HepG2 (cell line): ENCODE results near the gene LRRC3. TPM values are rescaled to one million over a fixed set of nuclear protein-coding genes. Genes with fewer than 3 reads are reported as not detected.
A peak's percentile ranks its signal among the peaks of the same experiment; 100 is the strongest.

Experiments used
- ARHGAP35 ChIP-seq: sonication (generic); formaldehyde crosslinking; IDR thresholded peaks from 2 replicates; pipeline ENCODE4 v1.9.0; 2022; ENCODE audit warnings: mild to moderate bottlenecking, inconsistent platforms, moderate library complexity, missing genetic modification reagents, borderline replicate concordance
- CAMTA2 ChIP-seq: sonication (generic); formaldehyde crosslinking; IDR thresholded peaks from 2 replicates; pipeline ENCODE4 v1.4.0; 2020; ENCODE audit warnings: mild to moderate bottlenecking, missing genetic modification reagents, borderline replicate concordance
- CHCHD3 ChIP-seq: sonication (generic); formaldehyde crosslinking; IDR thresholded peaks from 2 replicates; pipeline ENCODE4 v1.8.0; 2022; ENCODE audit warnings: mild to moderate bottlenecking, missing genetic modification reagents, moderate library complexity
- DPF2 ChIP-seq: sonication (generic); formaldehyde crosslinking; IDR thresholded peaks from 2 replicates; pipeline ENCODE4 v1.4.0; 2020; ENCODE audit warnings: mild to moderate bottlenecking, low read depth, missing genetic modification reagents, borderline replicate concordance
- ELF1 ChIP-seq: sonication (generic); formaldehyde crosslinking; IDR thresholded peaks from 2 replicates; pipeline ENCODE4 v1.4.0; 2020; ENCODE audit warnings: missing genetic modification reagents
- GTF2F1 ChIP-seq: fragments of 150-350 bp; IDR thresholded peaks from 2 replicates; pipeline ENCODE4 v1.6.1; 2014; ENCODE audit warnings: low read length
- HDAC2 ChIP-seq: sonication (generic); formaldehyde crosslinking; IDR thresholded peaks from 2 replicates; pipeline ENCODE4 v1.4.0; 2020; ENCODE audit warnings: missing genetic modification reagents
- HOXA3 ChIP-seq: sonication (generic); formaldehyde crosslinking; IDR thresholded peaks from 2 replicates; pipeline ENCODE4 v1.5.0; 2020; ENCODE audit warnings: missing genetic modification reagents
- MTA3 ChIP-seq: sonication (generic); formaldehyde crosslinking; IDR thresholded peaks from 2 replicates; pipeline ENCODE4 v1.4.0; 2020; ENCODE audit warnings: missing genetic modification reagents
- NFE2 ChIP-seq: sonication (generic); formaldehyde crosslinking; IDR thresholded peaks from 2 replicates; pipeline ENCODE4 v1.4.0; 2020; ENCODE audit warnings: missing genetic modification reagents
- SIN3A ChIP-seq: IDR thresholded peaks from 2 replicates; pipeline ENCODE4 v1.6.1; 2011; ENCODE audit warnings: low read depth, mild to moderate bottlenecking, control low read depth, low read length, borderline replicate concordance
- SNAPC2 ChIP-seq: sonication (generic); formaldehyde crosslinking; IDR thresholded peaks from 2 replicates; pipeline ENCODE4 v1.8.1; 2022; ENCODE audit warnings: mild to moderate bottlenecking, missing genetic modification reagents
- THAP11 ChIP-seq: IDR thresholded peaks from 2 replicates; pipeline ENCODE4 v1.6.1; 2016; ENCODE audit warnings: missing biosample characterization, missing genetic modification reagents
- ZNF556 ChIP-seq: sonication (generic); formaldehyde crosslinking; IDR thresholded peaks from 2 replicates; pipeline ENCODE4 v1.4.0; 2020; ENCODE audit warnings: mild to moderate bottlenecking, missing genetic modification reagents, borderline replicate concordance
- ZNF678 ChIP-seq: sonication (generic); formaldehyde crosslinking; IDR thresholded peaks from 2 replicates; pipeline ENCODE4 v1.4.0; 2020; ENCODE audit warnings: mild to moderate bottlenecking, missing genetic modification reagents
- ZNF839 ChIP-seq: sonication (generic); formaldehyde crosslinking; IDR thresholded peaks from 2 replicates; pipeline ENCODE4 v1.4.0; 2020; ENCODE audit warnings: missing genetic modification reagents, mild to moderate bottlenecking, borderline replicate concordance
- polyA plus RNA-seq, 8 experiments: library from polyadenylated mRNA; depleted of rRNA in 3 of 8; stranded (reverse) in 7 of 8; unstranded in 1 of 8; fragments of >200 nt; fragmentation: Illumina TruSeq in 4 of 8; extraction: Trizol in 4 of 8; gene quantifications; 2 replicates each; pipeline versions ENCODE4 v1.2.1 to v1.2.3, GENCODE V29; 2011 to 2016; ENCODE audit warnings: low read depth in 4 of 8, missing spikeins in 1 of 8, mixed read lengths in 1 of 8; ENCODE audit not compliant: insufficient read depth in 1 of 8
- total RNA-seq, 5 experiments: library from RNA; depleted of rRNA; stranded (reverse); fragments of >200 nt; fragmentation: Illumina TruSeq; extraction: Trizol; gene quantifications; 2 replicates each; pipeline ENCODE4 v1.2.3, GENCODE V29; 2016; ENCODE audit warnings: low read depth in 1 of 5
- TF ChIP-seq, protein P1 (sequence below): fragments of 450-650 bp; IDR thresholded peaks from 2 replicates; pipeline ENCODE4 v1.6.1; 2017; ENCODE audit warnings: mild to moderate bottlenecking
- TF ChIP-seq, protein P2 (sequence below): sonication (generic); formaldehyde crosslinking; IDR thresholded peaks from 2 replicates; pipeline ENCODE4 v1.4.0; 2020; ENCODE audit warnings: mild to moderate bottlenecking, low read depth, missing genetic modification reagents
- TF ChIP-seq, protein P3 (sequence below): sonication (generic); formaldehyde crosslinking; IDR thresholded peaks from 2 replicates; pipeline ENCODE4 v1.9.0; 2021; ENCODE audit warnings: missing genetic modification reagents, borderline replicate concordance
- TF ChIP-seq, protein P4 (sequence below): sonication (generic); formaldehyde crosslinking; IDR thresholded peaks from 2 replicates; pipeline ENCODE4 v1.4.0; 2020; ENCODE audit warnings: missing genetic modification reagents
- TF ChIP-seq, protein P5 (sequence below): sonication (generic); formaldehyde crosslinking; conservative IDR thresholded peaks from 2 replicates; pipeline ENCODE4 v1.8.0; 2022; ENCODE audit warnings: low read depth, missing genetic modification reagents

The LRRC3 gene
- total and polyA plus RNA-seq, 2 of the 13 experiments (the other 11 are each of a cell fraction or from before 2014, with no cell fraction given): 4.8 to 16.5 TPM

DNA sequence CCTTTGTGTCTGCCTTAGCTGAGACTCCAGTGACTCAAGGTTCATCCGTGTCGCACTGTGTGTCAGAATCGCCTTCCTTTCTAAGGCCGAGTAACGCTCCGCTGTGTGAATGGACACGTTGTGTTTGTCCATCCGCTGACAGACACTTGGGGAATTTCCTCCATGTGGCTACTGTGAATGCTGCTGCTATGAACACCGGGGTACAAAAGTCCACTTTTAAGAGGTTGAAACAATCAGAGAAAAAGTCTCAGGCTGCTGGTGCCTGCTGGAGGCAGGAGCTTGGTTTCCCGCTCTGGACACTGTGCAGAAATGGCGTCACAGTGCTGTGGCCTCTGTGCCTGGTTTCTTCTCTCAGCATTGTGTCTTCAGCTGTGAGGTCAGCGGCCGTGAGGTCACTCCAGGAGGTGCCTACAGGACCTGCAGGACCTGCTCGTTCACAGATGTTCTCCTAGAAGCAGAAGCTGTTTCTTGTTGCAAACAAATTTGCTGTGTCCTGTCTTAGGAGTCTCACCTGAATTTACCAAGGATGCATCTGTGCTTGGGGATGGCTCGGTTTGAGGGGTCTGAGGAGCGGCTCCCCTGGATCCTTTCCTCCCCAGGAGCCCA is 50.5 kb downstream of the LRRC3 start (continued):
- TF ChIP-seq, protein P1, sequence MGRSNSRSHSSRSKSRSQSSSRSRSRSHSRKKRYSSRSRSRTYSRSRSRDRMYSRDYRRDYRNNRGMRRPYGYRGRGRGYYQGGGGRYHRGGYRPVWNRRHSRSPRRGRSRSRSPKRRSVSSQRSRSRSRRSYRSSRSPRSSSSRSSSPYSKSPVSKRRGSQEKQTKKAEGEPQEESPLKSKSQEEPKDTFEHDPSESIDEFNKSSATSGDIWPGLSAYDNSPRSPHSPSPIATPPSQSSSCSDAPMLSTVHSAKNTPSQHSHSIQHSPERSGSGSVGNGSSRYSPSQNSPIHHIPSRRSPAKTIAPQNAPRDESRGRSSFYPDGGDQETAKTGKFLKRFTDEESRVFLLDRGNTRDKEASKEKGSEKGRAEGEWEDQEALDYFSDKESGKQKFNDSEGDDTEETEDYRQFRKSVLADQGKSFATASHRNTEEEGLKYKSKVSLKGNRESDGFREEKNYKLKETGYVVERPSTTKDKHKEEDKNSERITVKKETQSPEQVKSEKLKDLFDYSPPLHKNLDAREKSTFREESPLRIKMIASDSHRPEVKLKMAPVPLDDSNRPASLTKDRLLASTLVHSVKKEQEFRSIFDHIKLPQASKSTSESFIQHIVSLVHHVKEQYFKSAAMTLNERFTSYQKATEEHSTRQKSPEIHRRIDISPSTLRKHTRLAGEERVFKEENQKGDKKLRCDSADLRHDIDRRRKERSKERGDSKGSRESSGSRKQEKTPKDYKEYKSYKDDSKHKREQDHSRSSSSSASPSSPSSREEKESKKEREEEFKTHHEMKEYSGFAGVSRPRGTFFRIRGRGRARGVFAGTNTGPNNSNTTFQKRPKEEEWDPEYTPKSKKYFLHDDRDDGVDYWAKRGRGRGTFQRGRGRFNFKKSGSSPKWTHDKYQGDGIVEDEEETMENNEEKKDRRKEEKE: no peak
- TF ChIP-seq HOXA3 (CRISPR knock-in tag): peak; percentile 76
- TF ChIP-seq ELF1 (CRISPR knock-in tag): peak; percentile 6; the same call in 1 of the 2 replicates
- TF ChIP-seq, protein P2, sequence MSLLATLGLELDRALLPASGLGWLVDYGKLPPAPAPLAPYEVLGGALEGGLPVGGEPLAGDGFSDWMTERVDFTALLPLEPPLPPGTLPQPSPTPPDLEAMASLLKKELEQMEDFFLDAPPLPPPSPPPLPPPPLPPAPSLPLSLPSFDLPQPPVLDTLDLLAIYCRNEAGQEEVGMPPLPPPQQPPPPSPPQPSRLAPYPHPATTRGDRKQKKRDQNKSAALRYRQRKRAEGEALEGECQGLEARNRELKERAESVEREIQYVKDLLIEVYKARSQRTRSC: no peak
- TF ChIP-seq NFE2: no peak
- peak; percentile 24; the same call in 1 of the 2 replicates for TF ChIP-seq ZNF556 (CRISPR knock-in tag)
- TF ChIP-seq SIN3A: peak; percentile 74
- 0 out of 2 replicates have a peak, but pooled peaks have one; percentile 1 for TF ChIP-seq ZNF678 (CRISPR knock-in tag)
- peak; percentile 47 for TF ChIP-seq THAP11 (CRISPR knock-in tag)
- TF ChIP-seq GTF2F1: 0 out of 2 replicates have a peak, but pooled peaks have one; percentile 35
- peak; percentile 66; the same call in 1 of the 2 replicates for TF ChIP-seq DPF2 (CRISPR knock-in tag)
- TF ChIP-seq, protein P3, sequence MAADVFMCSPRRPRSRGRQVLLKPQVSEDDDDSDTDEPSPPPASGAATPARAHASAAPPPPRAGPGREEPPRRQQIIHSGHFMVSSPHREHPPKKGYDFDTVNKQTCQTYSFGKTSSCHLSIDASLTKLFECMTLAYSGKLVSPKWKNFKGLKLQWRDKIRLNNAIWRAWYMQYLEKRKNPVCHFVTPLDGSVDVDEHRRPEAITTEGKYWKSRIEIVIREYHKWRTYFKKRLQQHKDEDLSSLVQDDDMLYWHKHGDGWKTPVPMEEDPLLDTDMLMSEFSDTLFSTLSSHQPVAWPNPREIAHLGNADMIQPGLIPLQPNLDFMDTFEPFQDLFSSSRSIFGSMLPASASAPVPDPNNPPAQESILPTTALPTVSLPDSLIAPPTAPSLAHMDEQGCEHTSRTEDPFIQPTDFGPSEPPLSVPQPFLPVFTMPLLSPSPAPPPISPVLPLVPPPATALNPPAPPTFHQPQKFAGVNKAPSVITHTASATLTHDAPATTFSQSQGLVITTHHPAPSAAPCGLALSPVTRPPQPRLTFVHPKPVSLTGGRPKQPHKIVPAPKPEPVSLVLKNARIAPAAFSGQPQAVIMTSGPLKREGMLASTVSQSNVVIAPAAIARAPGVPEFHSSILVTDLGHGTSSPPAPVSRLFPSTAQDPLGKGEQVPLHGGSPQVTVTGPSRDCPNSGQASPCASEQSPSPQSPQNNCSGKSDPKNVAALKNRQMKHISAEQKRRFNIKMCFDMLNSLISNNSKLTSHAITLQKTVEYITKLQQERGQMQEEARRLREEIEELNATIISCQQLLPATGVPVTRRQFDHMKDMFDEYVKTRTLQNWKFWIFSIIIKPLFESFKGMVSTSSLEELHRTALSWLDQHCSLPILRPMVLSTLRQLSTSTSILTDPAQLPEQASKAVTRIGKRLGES (CRISPR knock-in tag): no peak
- no peak for TF ChIP-seq CHCHD3 (CRISPR knock-in tag)
- no peak for TF ChIP-seq MTA3
- TF ChIP-seq, protein P4, sequence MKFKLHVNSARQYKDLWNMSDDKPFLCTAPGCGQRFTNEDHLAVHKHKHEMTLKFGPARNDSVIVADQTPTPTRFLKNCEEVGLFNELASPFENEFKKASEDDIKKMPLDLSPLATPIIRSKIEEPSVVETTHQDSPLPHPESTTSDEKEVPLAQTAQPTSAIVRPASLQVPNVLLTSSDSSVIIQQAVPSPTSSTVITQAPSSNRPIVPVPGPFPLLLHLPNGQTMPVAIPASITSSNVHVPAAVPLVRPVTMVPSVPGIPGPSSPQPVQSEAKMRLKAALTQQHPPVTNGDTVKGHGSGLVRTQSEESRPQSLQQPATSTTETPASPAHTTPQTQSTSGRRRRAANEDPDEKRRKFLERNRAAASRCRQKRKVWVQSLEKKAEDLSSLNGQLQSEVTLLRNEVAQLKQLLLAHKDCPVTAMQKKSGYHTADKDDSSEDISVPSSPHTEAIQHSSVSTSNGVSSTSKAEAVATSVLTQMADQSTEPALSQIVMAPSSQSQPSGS (CRISPR knock-in tag): peak; percentile 50; the same call in 1 of the 2 replicates
- no peak for TF ChIP-seq CAMTA2 (CRISPR knock-in tag)
- no peak for TF ChIP-seq ZNF839
- TF ChIP-seq HDAC2: peak; percentile 65
- no peak for TF ChIP-seq SNAPC2
- TF ChIP-seq, protein P5, sequence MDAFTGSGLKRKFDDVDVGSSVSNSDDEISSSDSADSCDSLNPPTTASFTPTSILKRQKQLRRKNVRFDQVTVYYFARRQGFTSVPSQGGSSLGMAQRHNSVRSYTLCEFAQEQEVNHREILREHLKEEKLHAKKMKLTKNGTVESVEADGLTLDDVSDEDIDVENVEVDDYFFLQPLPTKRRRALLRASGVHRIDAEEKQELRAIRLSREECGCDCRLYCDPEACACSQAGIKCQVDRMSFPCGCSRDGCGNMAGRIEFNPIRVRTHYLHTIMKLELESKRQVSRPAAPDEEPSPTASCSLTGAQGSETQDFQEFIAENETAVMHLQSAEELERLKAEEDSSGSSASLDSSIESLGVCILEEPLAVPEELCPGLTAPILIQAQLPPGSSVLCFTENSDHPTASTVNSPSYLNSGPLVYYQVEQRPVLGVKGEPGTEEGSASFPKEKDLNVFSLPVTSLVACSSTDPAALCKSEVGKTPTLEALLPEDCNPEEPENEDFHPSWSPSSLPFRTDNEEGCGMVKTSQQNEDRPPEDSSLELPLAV (CRISPR knock-in tag): 0 out of 2 replicates have a peak, but pooled peaks have one; percentile 32
- no peak for TF ChIP-seq ARHGAP35 (CRISPR knock-in tag)
